H1 (cell line): ENCODE data around the gene KCNIP3.

Source experiments
- CHD2 ChIP-seq: IDR thresholded peaks from 2 replicates; pipeline ENCODE4 v1.6.1; 2012; ENCODE audit warnings: low read length, improper control_type of control experiment
- E2F6 ChIP-seq: IDR thresholded peaks from 2 replicates; pipeline ENCODE4 v1.6.1; 2012; ENCODE audit warnings: inconsistent platforms
- EZH2 ChIP-seq: fragments of 200-600 bp; sonication (generic); IDR thresholded peaks from 2 replicates; pipeline ENCODE4 v1.7.1; 2012; ENCODE audit warnings: low read depth, mild to moderate bottlenecking, moderate library complexity, low read length, inconsistent platforms; ENCODE audit not compliant: severe bottlenecking
- NRF1 ChIP-seq: IDR thresholded peaks from 2 replicates; pipeline ENCODE4 v1.6.1; 2011; ENCODE audit warnings: mild to moderate bottlenecking, low read depth, low read length, improper control_type of control experiment
- PHF8 ChIP-seq: fragments of 200-600 bp; sonication (generic); conservative IDR thresholded peaks from 2 replicates; pipeline ENCODE4 v1.7.1; 2012; ENCODE audit warnings: low read depth, mild to moderate bottlenecking, inconsistent platforms, low read length, moderate library complexity
- POLR2A ChIP-seq, 2 experiments: IDR thresholded peaks; 1 replicate in 1 of 2; 2 replicates in 1 of 2; pipeline ENCODE4 v1.6.1; 2011; ENCODE audit warnings: low read depth in 2 of 2, low read length in 2 of 2, mild to moderate bottlenecking in 2 of 2; ENCODE audit errors: control extremely low read depth in 1 of 2
- RFX5 ChIP-seq: IDR thresholded peaks from 2 replicates; pipeline ENCODE4 v1.6.1; 2011; ENCODE audit warnings: low read depth, low read length, improper control_type of control experiment, borderline replicate concordance
- SIX5 ChIP-seq: IDR thresholded peaks from 2 replicates; pipeline ENCODE4 v1.6.1; 2011; ENCODE audit warnings: mild to moderate bottlenecking, low read depth, low read length
- SUZ12 ChIP-seq: fragments of 200-600 bp; sonication (generic); IDR thresholded peaks from 2 replicates; pipeline ENCODE4 v1.6.1; 2012; ENCODE audit warnings: mild to moderate bottlenecking, inconsistent platforms, low read length, moderate library complexity, mixed read lengths
- TAF1 ChIP-seq: IDR thresholded peaks from 2 replicates; pipeline ENCODE4 v1.6.1; 2011; ENCODE audit warnings: mild to moderate bottlenecking, low read depth, low read length
- YY1 ChIP-seq: IDR thresholded peaks from 2 replicates; pipeline ENCODE4 v1.6.1; 2011; ENCODE audit warnings: low read depth, mild to moderate bottlenecking, low read length
- TF ChIP-seq, protein P1 (sequence below): IDR thresholded peaks from 2 replicates; pipeline ENCODE4 v1.6.1; 2011; ENCODE audit warnings: low read length, improper control_type of control experiment
- TF ChIP-seq, protein P2 (sequence below), 3 experiments: IDR thresholded peaks; 1 replicate in 2 of 3; 2 replicates in 1 of 3; pipeline versions ENCODE4 v1.5.1 to v1.6.1; 2011; ENCODE audit warnings: low read length in 3 of 3, mild to moderate bottlenecking in 3 of 3, inconsistent platforms in 2 of 3, low read depth in 1 of 3, moderate library complexity in 1 of 3; ENCODE audit not compliant: insufficient read depth in 1 of 3; ENCODE audit errors: control extremely low read depth in 1 of 3
- TF ChIP-seq, protein P3 (sequence below): IDR thresholded peaks from 2 replicates; pipeline ENCODE4 v1.6.1; 2012; ENCODE audit warnings: low read length, inconsistent platforms

DNA sequence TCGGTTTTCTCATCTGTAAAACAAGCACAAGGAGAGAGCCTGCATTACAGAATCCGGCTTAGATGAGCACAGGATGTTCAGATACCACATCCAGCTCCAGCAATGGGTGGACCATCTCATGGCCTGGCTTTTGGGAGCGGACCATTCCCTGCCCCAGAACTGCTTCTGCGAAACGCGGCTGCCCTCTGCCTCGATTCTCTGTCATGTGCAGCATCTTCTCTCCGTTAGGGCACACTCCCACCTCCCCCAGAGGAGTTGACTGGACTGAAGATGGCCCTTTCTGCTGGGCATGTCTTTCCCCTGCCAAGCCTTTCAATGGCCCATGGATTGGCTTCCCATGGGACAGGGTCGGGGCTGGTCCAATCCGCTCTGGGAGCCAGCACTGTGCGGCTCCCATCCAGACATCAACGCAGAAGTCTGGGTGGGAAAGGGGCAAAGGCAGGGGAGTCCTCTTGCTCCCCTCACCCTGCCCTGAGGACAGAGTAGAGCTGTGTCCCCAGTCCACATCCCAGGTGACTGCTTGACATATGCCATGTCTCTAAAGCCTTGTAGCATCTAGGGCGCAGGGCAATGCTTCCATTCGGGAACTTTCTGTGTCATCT lies 91.0 kb downstream of the KCNIP3 start:
- no peak for TF ChIP-seq TAF1
- no peak for TF ChIP-seq SIX5
- TF ChIP-seq EZH2: no peak
- no peak for TF ChIP-seq RFX5
- TF ChIP-seq, protein P1, sequence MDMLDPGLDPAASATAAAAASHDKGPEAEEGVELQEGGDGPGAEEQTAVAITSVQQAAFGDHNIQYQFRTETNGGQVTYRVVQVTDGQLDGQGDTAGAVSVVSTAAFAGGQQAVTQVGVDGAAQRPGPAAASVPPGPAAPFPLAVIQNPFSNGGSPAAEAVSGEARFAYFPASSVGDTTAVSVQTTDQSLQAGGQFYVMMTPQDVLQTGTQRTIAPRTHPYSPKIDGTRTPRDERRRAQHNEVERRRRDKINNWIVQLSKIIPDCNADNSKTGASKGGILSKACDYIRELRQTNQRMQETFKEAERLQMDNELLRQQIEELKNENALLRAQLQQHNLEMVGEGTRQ: no peak
- TF ChIP-seq, protein P2, sequence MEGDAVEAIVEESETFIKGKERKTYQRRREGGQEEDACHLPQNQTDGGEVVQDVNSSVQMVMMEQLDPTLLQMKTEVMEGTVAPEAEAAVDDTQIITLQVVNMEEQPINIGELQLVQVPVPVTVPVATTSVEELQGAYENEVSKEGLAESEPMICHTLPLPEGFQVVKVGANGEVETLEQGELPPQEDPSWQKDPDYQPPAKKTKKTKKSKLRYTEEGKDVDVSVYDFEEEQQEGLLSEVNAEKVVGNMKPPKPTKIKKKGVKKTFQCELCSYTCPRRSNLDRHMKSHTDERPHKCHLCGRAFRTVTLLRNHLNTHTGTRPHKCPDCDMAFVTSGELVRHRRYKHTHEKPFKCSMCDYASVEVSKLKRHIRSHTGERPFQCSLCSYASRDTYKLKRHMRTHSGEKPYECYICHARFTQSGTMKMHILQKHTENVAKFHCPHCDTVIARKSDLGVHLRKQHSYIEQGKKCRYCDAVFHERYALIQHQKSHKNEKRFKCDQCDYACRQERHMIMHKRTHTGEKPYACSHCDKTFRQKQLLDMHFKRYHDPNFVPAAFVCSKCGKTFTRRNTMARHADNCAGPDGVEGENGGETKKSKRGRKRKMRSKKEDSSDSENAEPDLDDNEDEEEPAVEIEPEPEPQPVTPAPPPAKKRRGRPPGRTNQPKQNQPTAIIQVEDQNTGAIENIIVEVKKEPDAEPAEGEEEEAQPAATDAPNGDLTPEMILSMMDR (IDR thresholded peaks at IDR 0.05; ENCODE audit: control extremely low read depth in 1 of 3, insufficient read depth in 1 of 3, low read depth in 1 of 3, low read length in 3 of 3): no peak
- TF ChIP-seq, protein P3, sequence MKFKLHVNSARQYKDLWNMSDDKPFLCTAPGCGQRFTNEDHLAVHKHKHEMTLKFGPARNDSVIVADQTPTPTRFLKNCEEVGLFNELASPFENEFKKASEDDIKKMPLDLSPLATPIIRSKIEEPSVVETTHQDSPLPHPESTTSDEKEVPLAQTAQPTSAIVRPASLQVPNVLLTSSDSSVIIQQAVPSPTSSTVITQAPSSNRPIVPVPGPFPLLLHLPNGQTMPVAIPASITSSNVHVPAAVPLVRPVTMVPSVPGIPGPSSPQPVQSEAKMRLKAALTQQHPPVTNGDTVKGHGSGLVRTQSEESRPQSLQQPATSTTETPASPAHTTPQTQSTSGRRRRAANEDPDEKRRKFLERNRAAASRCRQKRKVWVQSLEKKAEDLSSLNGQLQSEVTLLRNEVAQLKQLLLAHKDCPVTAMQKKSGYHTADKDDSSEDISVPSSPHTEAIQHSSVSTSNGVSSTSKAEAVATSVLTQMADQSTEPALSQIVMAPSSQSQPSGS: no peak
- TF ChIP-seq E2F6: no peak
- TF ChIP-seq NRF1: no peak
- no peak for TF ChIP-seq PHF8
- TF ChIP-seq POLR2A (IDR thresholded peaks at IDR 0.05; ENCODE audit: control extremely low read depth in 1 of 2, low read depth in 2 of 2, low read length in 2 of 2): no peak
- no peak for TF ChIP-seq YY1
- no peak for TF ChIP-seq SUZ12
- TF ChIP-seq CHD2: no peak
